Measurements from ENCODE around the gene KRTAP20-2. TPM values are rescaled to one million over a fixed set of nuclear protein-coding genes. Genes with fewer than 3 reads are reported as not detected.

KRTAP20-2 gene
- total and polyA plus RNA-seq, 7 donors: not detected

DNA sequence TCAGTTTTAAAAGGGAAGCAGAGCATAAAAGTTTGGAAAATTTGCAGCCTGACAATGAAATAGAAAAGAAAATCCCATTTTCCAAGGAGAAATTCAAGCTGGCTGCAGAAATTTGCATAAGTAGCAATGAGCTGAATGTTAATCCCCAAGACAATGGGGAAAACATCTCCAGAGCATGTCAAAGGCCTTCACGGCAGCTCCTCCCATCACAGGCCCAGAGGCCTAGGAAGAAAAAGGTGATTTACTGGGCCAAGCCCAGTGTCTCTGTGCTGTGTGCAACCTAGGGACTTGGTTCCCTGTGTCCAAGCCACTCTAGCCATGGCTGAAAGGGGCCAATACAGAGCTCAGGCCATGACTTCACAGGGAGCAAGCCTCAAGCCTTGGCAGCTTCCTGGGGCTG is 33.8 kb downstream of the KRTAP20-2 start:
- 77 to 89% (median 81%) methylated on average over 1 of the region's 1 CpG for WGBS, 3 donors
- Histone ChIP-seq H3K36me3 (ENCODE audit: insufficient read depth in 1 of 2, low read depth in 1 of 2) (no peaks in the 10 kb centered on the region), H3K4me3 (no peak overlapping the region), H3K27me3 (ENCODE audit: insufficient read depth in 3 of 3, low read length in 2 of 3) (no peaks in the 10 kb centered on the region), H3K4me1 (no peaks in the 10 kb centered on the region), H3K27ac (no peak overlapping the region), H3K9me3 (no peaks in the 10 kb centered on the region)
- intact Hi-C loops (cut with DNase I): no loop called here
- DNase-seq (no peak), ATAC-seq (no peak)
- TF ChIP-seq, protein P1, sequence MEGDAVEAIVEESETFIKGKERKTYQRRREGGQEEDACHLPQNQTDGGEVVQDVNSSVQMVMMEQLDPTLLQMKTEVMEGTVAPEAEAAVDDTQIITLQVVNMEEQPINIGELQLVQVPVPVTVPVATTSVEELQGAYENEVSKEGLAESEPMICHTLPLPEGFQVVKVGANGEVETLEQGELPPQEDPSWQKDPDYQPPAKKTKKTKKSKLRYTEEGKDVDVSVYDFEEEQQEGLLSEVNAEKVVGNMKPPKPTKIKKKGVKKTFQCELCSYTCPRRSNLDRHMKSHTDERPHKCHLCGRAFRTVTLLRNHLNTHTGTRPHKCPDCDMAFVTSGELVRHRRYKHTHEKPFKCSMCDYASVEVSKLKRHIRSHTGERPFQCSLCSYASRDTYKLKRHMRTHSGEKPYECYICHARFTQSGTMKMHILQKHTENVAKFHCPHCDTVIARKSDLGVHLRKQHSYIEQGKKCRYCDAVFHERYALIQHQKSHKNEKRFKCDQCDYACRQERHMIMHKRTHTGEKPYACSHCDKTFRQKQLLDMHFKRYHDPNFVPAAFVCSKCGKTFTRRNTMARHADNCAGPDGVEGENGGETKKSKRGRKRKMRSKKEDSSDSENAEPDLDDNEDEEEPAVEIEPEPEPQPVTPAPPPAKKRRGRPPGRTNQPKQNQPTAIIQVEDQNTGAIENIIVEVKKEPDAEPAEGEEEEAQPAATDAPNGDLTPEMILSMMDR (IDR thresholded peaks at IDR 0.05): no peak

GRCh38 chr21:30672985-30673650 is 38.1 kb downstream of the KRTAP20-2 start:
- Histone ChIP-seq H3K4me1 (no peaks in the 10 kb centered on the region), H3K27me3 (ENCODE audit: insufficient read depth in 3 of 3, low read length in 2 of 3) (no peaks in the 10 kb centered on the region), H3K36me3 (ENCODE audit: insufficient read depth in 1 of 2, low read depth in 1 of 2) (no peaks in the 10 kb centered on the region), H3K27ac (no peak overlapping the region), H3K9me3 (no peaks in the 10 kb centered on the region), H3K4me3 (no peak overlapping the region)
- 70 to 79% (median 73%) methylated on average over 2 of the region's 2 CpGs for WGBS, 3 donors
- no peak for DNase-seq
- intact Hi-C loops (cut with DNase I): no loop called here
- ATAC-seq: no peak
- TF ChIP-seq, protein P1 (IDR thresholded peaks at IDR 0.05): no peak

GRCh38 chr21:30674312-30674711 is 39.3 kb downstream of the KRTAP20-2 start:
- H3K27me3 ChIP-seq (ENCODE audit: insufficient read depth in 3 of 3, low read length in 2 of 3): no peaks in the 10 kb centered on the region
- no peak for ATAC-seq
- 65 to 89% (median 79%) methylated on average over 1 of the region's 1 CpG for WGBS, 3 donors
- no peaks in the 10 kb centered on the region for H3K9me3 ChIP-seq
- H3K27ac ChIP-seq: no peak overlapping the region
- H3K36me3 ChIP-seq (ENCODE audit: insufficient read depth in 1 of 2, low read depth in 1 of 2): no peaks in the 10 kb centered on the region
- no peak for DNase-seq
- H3K4me3 ChIP-seq: no peak overlapping the region
- H3K4me1 ChIP-seq: no peaks in the 10 kb centered on the region
- intact Hi-C loops (cut with DNase I): no loop called here
- TF ChIP-seq, protein P1 (IDR thresholded peaks at IDR 0.05): no peak

DNA sequence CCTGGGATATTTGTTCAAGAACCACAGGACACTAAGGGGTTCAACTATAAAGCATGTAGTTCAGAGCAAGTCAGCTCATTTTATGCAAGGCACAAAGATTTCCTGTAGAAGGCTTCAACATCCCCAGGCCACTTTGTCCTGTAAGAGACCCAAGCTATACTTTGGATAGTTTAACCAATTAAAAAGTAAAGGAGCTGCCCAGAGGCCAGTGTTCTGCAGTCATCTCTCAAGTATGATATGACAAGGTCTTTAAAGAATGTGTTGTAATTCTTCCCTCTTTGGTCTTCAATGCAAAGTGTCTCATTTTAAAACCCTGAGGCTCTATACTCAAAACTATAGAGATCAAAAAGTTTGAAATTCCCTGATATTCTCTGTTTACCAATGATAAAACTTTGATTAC is 41.7 kb downstream of the KRTAP20-2 start:
- TF ChIP-seq, protein P1 (IDR thresholded peaks at IDR 0.05): no peak
- intact Hi-C loops (cut with DNase I): no loop called here
- ATAC-seq (no peak), DNase-seq (no peak)
- Histone ChIP-seq H3K36me3 (ENCODE audit: insufficient read depth in 1 of 2, low read depth in 1 of 2) (no peaks in the 10 kb centered on the region), H3K4me3 (no peak overlapping the region), H3K4me1 (no peaks in the 10 kb centered on the region), H3K9me3 (no peaks in the 10 kb centered on the region), H3K27me3 (ENCODE audit: insufficient read depth in 3 of 3, low read length in 2 of 3) (no peaks in the 10 kb centered on the region), H3K27ac (no peak overlapping the region)

- Histone ChIP-seq H3K9me3 (no peaks in the 10 kb centered on the region), H3K27ac (no peak overlapping the region), H3K4me1 (no peaks in the 10 kb centered on the region), H3K4me3 (no peak overlapping the region), H3K27me3 (ENCODE audit: insufficient read depth in 3 of 3, low read length in 2 of 3) (no peaks in the 10 kb centered on the region), H3K36me3 (ENCODE audit: insufficient read depth in 1 of 2, low read depth in 1 of 2) (no peaks in the 10 kb centered on the region)
- ATAC-seq (no peak), DNase-seq (no peak)
- TF ChIP-seq, protein P1 (IDR thresholded peaks at IDR 0.05): no peak
- intact Hi-C loops (cut with DNase I): no loop called here
- WGBS, 3 donors: 42 to 59% (median 43%) methylated on average over 1 of the region's 1 CpG
Measured at GRCh38 chr21:30680586-30680985, 45.6 kb downstream of the KRTAP20-2 start.

Data from psoas muscle (tissue), 8 donors.